Motor neuron (in vitro differentiated cells): ENCODE data around the gene GPR68. TPM values are rescaled to one million over a fixed set of nuclear protein-coding genes. Genes with fewer than 3 reads are reported as not detected.
A peak's percentile ranks its signal among the peaks of the same experiment; 100 is the strongest.
"Not testable (repeated sequence)": the region's sequence is repeated elsewhere in the genome, so short reads cannot be mapped to it uniquely, and the experiment has no call there.

Experiments used
- ATAC-seq, 8 experiments: fragments of 200-7000 bp; cut with Tn5 transposase; replicated peaks in 6 of 8; 2 replicates each; pipeline ENCODE4 v1.8.0; 2021; ENCODE audit warnings: mild to moderate bottlenecking in 8 of 8, moderate library complexity in 8 of 8
- H3K27ac ChIP-seq, 2 donors: fragments of 250-450 bp; sonication (Bioruptor Pico); 2 replicates each; pipeline ENCODE4 v1.9.0; 2021; ENCODE audit warnings: antibody characterized with exemption in 2 of 2, mild to moderate bottlenecking in 2 of 2, moderate library complexity in 1 of 2
- H3K4me1 ChIP-seq, 2 donors: fragments of 250-450 bp; sonication (Bioruptor Pico); replicated peaks in 1 of 2; 2 replicates each; pipeline ENCODE4 v1.6.1; 2021; ENCODE audit warnings: antibody characterized with exemption in 2 of 2, mild to moderate bottlenecking in 2 of 2, moderate library complexity in 1 of 2
- H3K4me3 ChIP-seq, 5 donors: fragments of 250-450 bp; sonication (Bioruptor Pico); 2 replicates each; pipeline ENCODE4 v1.9.0; 2021; ENCODE audit warnings: antibody characterized with exemption in 5 of 5, mild to moderate bottlenecking in 5 of 5, moderate library complexity in 4 of 5
- WGBS, 10 experiments: fragments of 450-650 bp; shearing (Covaris generic); methylation state at CpG; one replicate each; pipeline ENCODE4 v1.0.0; 2022; 5-methylcytosine and 5-hydroxymethylcytosine counted together
- in situ Hi-C, 9 experiments: fragments of 400-800 bp; cut with MboI; loops; one replicate each; pipeline ENCODE4 v1.15.0; 2021; ENCODE audit warnings: low sequenced_read_pairs in 9 of 9, low pct_unique_long_range_greater_than_20kb in 2 of 9; ENCODE audit not compliant: unreplicated experiment in 9 of 9
- total RNA-seq, 8 experiments: library from RNA; unstranded; fragments of 300-600 nt; gene quantifications; 2 replicates each; pipeline versions ENCODE4 v1.2.3 to v1.2.4, GENCODE V29; 2022

GPR68 gene
- total RNA-seq, 8 experiments from 2014 or later, result 0.61 to 3.1 (median 1.5) TPM

DNA sequence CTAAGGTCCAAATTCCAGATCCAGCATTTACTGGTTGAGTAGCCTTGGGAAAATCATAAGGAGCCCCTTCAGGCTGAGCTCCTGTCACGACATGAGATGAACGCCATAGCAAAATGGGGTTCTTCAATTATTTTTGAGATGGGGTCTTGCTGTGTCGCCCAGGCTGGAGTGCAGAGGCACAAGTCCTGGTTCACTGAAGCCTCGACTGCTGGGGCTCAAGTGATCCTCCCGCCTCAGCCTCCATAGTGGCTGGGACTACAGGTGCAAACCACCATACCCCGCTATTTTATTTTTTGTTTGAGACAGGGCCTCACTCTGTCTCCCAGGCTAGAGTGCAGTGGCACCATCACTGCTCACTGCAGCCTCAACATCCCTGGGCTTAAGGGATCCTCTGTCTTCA, 25.7 kb upstream of the GPR68 start:
- Histone ChIP-seq H3K4me3 (no peak overlapping the region), H3K27ac (no peak overlapping the region), H3K4me1 (no peaks in the 10 kb centered on the region)
- 82 to 100% (median 91%) methylated on average over 2 to 5 of the region's 6 CpGs; no CpG with 5 or more reads in 5 of the 10 experiments for WGBS, 10 experiments
- ATAC-seq, result no peak
- in situ Hi-C loops, result no loop called here

DNA sequence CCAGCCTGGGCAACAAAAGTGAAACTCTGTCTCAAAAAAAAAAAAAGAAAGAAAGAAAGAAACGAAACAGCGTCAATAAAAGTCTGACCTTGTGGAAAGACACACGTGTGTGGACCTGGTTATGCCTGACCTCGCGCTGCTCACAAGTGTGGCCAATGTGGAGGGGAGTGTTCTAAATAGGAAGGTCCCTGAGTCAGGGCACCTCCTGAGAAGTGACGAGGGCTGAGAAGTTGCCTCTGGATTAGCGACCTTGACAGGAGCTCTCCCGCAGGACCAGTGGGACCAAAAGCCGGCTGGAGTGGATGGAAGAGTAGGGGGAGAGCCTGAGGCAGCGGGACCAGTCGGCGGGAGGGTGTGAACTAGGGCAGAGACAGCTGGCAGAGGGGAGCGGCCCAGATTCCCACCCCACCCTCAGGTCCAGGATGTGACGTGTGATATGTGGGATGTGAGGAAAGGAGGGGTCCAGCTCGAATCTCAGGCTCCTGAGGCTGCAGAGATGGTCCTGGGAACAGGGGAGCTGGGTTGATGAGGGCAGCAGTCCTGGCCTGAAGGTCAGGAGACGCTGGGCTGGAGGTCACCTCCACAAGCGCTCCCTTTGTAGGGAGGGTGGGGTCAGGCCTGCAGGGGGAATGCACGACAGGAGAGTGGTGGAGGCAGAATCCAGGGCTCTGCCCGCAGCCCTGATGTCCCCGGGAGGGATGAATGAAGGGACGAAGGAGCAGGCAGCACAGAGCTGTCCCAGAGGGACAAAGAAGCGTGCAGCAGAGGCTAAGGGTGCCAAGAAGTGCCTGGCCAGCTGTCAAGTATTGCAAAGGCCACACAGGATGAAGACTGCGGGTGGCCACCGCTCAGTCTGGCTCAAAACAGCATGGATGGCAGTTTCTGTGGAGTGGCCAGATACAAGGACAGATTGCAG, 24.8 kb upstream of the GPR68 start:
- no peak overlapping the region for H3K27ac ChIP-seq
- H3K4me1 ChIP-seq, result peaks cover 0 to 3% of the 10 kb centered on the region in 2 donors
- WGBS, 10 experiments, result 15 to 100% (median 72%) methylated on average over 1 to 8 of the region's 24 CpGs
- peak in 3 of 8 experiments; percentile 92 to 93 (median 93) for ATAC-seq
- no peak overlapping the region for H3K4me3 ChIP-seq
- in situ Hi-C loops, result no loop called here

DNA sequence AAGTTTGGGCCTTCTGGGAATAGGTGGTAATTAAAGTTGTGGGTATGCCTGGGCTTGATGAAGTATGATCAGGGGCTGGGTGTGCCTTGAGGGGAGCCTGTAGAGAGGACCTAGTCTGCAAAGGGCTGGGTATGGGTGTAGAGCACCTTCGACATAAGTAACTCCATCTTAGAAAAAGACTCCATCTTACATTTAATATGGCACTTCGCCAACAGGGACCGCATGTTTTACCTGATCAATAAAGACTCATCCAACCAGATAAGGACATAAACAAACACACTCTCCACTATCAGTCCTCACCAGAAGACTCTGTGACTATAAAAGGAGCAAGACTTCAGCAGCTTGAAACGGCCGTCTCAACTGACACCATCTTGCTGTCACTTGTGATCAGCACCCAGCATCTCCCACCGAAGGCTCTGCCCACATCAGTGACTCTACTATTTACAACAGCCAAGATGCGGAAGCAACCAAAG, 23.5 kb upstream of the GPR68 start:
- in situ Hi-C loops, result no loop called here
- ATAC-seq, result no peak
- no peak overlapping the region for H3K27ac ChIP-seq
- 86 to 100% (median 93%) methylated on average over 1 to 7 of the region's 7 CpGs for WGBS, 10 experiments
- H3K4me3 ChIP-seq, result no peak overlapping the region
- peaks cover 0 to 5% of the 10 kb centered on the region in 2 donors for H3K4me1 ChIP-seq

DNA sequence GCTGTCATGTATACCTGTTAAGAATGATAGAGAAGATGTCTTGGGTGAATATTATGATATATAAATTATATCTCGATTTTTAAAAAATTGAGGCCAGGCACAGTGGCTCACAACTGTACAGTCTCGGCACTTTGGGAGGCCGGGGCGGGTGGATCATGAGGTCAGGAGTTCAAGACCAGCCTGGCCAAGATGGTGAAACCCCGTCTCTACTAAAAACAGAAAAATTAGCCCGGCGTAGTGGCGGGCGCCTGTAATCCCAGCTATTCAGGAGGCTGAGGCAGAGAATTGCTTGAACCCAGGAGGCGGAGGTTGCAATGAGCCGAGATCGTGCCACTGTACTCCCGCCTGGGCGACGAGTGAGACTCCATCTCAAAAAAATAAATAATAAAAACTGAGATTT, 21.8 kb upstream of the GPR68 start:
- H3K4me3 ChIP-seq, H3K27ac ChIP-seq, in situ Hi-C loops, ATAC-seq, H3K4me1 ChIP-seq: not testable (repeated sequence)
- 87 to 100% (median 93%) methylated on average over 1 to 14 of the region's 15 CpGs for WGBS, 10 experiments

DNA sequence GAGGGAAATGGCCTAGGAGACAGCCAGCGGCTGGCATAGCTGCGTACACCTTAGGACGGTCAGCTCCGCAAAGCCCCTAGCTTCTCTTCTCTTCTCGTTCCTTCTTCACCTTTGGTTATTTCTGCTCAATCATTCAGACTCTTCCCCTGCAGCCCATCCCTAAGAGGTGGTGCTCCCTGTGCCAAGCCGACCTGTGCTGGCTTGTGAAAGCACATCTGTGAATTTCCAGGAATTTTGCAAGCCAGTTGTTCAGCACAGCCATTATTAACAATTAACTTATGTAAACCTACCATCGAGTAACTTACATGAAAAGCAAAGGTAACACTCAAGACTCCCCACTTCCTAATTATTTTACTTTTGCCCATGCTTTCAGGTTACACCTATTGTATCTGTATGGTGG, 20.9 kb upstream of the GPR68 start:
- 57 to 97% (median 80%) methylated on average over 1 to 6 of the region's 7 CpGs; no CpG with 5 or more reads in 3 of the 10 experiments for WGBS, 10 experiments
- H3K4me1 ChIP-seq, result peaks cover 0 to 5% of the 10 kb centered on the region in 2 donors
- H3K4me3 ChIP-seq, result no peak overlapping the region
- in situ Hi-C loops, result no loop called here
- ATAC-seq, result no peak
- no peak overlapping the region for H3K27ac ChIP-seq

DNA sequence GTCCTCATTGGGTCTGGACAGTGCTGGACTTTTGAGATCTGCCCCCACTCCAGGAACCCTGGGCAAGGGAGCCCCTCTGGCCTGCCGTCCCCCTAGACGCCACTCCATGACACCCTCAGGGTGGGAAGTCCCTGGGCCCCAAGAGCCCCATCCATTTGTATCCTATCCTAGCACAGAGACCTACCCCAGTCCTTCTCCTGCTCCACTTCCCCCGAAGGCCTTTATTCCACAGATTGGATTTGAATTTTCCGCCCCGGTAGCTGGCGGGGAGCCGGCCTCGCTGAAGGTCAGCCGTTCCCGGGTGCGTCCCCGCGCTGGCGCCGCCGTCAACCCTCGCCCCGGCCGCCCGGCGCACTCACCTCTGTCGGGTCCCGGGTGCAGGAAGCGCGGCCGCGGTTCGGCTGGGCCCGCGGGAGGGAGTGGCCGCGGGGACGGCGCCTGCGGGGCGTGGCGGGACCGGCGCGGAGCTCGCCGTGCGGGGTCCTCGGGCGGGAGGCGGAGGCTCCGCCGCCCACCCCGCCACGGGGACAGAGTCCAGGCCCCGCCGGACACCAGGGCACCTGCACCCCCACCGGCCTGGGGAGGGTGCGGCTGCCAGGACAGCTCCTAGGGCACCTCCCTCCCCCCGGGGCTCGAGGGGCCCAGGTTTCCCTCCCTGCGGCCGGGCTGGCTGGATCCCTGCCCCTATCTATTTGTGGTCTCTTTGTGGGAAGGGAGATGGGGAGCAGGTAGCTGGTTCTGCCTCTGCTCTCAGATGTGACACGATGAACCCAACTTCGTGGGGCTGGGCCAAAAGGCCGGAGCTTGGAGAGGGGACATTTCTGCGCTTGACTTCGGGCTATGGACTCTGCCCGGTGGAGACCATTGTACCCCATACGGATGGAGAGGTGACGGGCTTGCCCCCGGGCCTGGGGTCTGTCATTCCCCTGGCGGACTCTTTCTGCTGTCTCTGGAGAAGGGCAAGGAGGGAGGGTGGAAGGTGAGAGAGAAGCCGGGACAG, 19.9 kb upstream of the GPR68 start:
- WGBS, 10 experiments, result 0 to 100% (median 11%) methylated on average over 1 to 25 of the region's 69 CpGs; no CpG with 5 or more reads in 3 of the 10 experiments
- ATAC-seq, result peak; percentile 42 to 74 (median 60)
- Histone ChIP-seq H3K4me3 (peak overlapping the region; percentile 13 to 23 (median 17)), H3K4me1 (peaks cover 0 to 5% of the 10 kb centered on the region in 2 donors), H3K27ac (no peak overlapping the region)
- in situ Hi-C loops, result no loop called here

DNA sequence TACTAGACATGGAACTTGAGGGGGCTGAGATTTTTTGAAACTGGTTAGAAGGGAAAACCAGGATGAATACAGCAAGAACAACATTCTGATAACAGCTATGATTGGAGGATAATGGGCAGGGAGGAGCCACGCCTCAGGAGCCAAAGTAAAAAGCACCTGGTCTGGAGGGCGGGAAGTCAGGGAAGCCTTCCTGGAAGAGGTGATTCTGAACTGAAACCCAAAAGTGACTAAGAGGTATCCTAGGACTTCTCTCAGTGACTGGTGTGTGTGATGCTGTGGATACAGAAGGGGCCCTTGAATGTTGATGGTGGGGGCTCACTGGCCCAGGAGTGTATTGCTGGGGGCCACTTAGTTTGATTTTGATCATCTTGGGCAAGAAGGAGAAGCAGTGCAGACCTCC, 18.8 kb upstream of the GPR68 start:
- ATAC-seq, result no peak
- H3K4me1 ChIP-seq, result peaks cover 0 to 5% of the 10 kb centered on the region in 2 donors
- in situ Hi-C loops, result no loop called here
- H3K4me3 ChIP-seq, result no peak overlapping the region
- H3K27ac ChIP-seq, result no peak overlapping the region
- 60 to 100% (median 83%) methylated on average over 1 to 2 of the region's 2 CpGs; no CpG with 5 or more reads in 3 of the 10 experiments for WGBS, 10 experiments

DNA sequence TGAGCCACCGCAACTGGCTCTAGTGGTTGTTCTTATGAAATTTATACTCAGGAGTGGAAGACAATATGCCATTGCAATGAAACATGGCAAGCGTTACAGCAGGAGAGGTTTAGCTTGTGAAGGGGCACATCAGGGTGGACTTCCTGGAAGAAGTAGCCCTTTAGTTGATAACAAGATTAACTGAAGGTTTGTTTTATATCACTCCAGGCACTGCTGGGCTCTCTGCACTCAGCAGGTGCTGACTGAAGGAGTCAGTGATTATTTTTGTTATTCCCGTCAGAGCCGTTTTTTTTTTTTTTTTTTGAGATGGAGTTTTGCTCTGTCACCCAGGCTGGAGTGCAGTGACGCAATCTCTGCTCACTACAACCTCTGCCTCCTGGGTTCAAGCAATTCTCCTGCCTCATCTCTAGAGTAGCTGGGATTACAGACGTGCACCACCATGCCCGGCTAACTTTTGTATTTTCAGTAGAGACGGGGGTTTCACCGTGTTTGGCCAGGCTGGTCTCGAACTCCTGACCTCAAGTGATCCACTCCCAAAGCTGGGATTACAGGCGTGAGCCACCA, 17.6 kb upstream of the GPR68 start:
- in situ Hi-C loops, result no loop called here
- peaks cover 8 to 10% of the 10 kb centered on the region in 2 donors for H3K4me1 ChIP-seq
- H3K4me3 ChIP-seq, result no peak overlapping the region
- WGBS, 10 experiments, result 70 to 100% (median 98%) methylated on average over 1 to 5 of the region's 11 CpGs; no CpG with 5 or more reads in 2 of the 10 experiments
- no peak for ATAC-seq
- H3K27ac ChIP-seq, result no peak overlapping the region

DNA sequence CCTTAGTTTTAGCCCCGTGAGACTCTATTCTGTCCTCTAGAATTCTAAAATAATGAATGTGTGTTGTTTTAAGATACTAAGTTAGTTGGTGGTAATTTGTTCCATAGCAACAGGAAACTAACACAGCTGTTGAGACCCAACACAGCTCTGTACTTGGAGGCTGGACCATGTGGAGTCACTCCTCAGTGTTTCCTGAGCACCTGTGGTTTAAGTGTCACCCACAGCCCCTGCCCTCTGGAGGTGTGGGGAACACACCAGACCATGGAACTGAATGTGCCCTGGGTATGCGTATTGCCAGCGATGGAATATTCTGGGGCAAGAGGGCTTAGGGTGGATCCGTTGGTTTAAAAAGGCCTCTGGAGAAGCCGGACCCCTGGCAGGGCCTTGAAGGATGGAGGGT, 16.6 kb upstream of the GPR68 start:
- no peak for ATAC-seq
- in situ Hi-C loops, result no loop called here
- 80 to 100% (median 100%) methylated on average over 1 to 4 of the region's 5 CpGs; no CpG with 5 or more reads in 3 of the 10 experiments for WGBS, 10 experiments
- Histone ChIP-seq H3K27ac (no peak overlapping the region), H3K4me1 (peaks cover 10 to 13% of the 10 kb centered on the region in 2 donors), H3K4me3 (no peak overlapping the region)

DNA sequence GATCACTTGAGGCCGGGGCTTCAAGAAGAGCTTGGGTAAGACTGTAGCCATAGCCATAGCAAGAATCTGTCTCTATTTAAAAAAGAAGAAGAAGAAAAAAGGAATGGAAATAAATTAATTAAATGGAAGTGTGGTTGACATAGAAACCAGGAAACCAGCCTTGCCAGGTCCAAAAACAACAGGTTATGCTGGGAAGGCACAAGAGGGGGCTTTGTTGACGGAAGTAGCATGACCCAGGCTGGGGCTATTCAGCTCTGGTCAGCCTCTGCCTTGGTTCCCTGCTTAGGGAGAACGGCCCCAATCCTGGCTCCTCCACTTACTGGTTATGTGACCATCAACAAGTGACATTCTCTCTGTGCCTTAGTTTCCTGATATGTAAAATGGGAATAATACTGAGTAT, 14.4 kb upstream of the GPR68 start:
- WGBS, 10 experiments, result 80 to 90% (median 90%) methylated on average over 1 to 3 of the region's 3 CpGs; no CpG with 5 or more reads in 3 of the 10 experiments
- Histone ChIP-seq H3K4me1 (peaks cover 11 to 13% of the 10 kb centered on the region in 2 donors), H3K4me3 (no peak overlapping the region), H3K27ac (no peak overlapping the region)
- ATAC-seq, result no peak
- in situ Hi-C loops, result no loop called here

DNA sequence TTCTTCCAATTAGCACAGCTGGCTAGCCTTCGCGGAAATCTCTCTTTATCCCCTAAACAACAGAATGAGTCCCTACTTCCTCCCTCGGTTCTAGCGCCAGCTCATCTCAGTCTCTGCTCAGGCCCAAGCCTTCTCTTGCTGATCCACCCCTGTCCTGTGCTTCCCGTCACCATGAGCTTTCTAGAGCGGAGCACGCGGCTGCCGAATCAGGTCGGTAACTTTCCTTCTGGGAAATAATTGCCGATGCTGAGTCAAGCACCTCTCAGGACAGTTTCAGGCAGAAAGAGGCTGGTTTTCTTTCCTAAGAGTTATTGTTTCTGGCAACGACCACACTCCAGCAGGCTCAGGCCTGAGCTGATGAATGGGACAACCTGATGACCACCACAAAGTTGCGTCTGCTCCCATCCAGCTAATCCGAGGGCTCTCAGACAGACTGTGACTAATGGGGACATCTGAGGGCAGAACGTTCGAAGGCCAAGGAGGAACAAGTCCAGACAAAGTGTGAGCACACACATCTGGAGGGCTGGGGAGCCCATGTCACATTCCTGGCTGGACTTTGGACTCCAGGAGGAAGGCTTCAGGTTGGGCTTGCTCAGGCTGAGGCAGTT, 13.6 kb upstream of the GPR68 start:
- peaks cover 14 to 15% of the 10 kb centered on the region in 2 donors for H3K4me1 ChIP-seq
- ATAC-seq, result peak in 3 of 8 experiments; percentile 7 to 63 (median 14)
- H3K4me3 ChIP-seq, result no peak overlapping the region
- WGBS, 10 experiments, result 20 to 93% (median 80%) methylated on average over 1 to 16 of the region's 16 CpGs; no CpG with 5 or more reads in 1 of the 10 experiments
- in situ Hi-C loops, result no loop called here
- no peak overlapping the region for H3K27ac ChIP-seq
